Omental fat pad (tissue), 4 donors: ENCODE measurements around the gene NUMB. TPM values are rescaled to one million over a fixed set of nuclear protein-coding genes. Genes with fewer than 3 reads are reported as not detected.
A peak's percentile ranks its signal among the peaks of the same experiment; 100 is the strongest.

Experiments used
- ATAC-seq: fragments of 150-250 bp; one replicate; pipeline ENCODE4 v1.9.1; 2016; ENCODE audit warnings: mild to moderate bottlenecking, moderate library complexity; ENCODE audit not compliant: low FRiP score
- DNase-seq: peaks from one replicate; pipeline ENCODE4 v3.0.0-alpha.2; 2019; ENCODE audit warnings: low spot score
- total RNA-seq, 4 donors: library from RNA; depleted of rRNA; stranded (reverse); fragments of >200 nt; gene quantifications; one replicate each; pipeline ENCODE4 v1.1.0, GENCODE V29; 2016
- TF ChIP-seq, protein P1 (sequence below), 3 donors: fragments of 450-650 bp; IDR thresholded peaks; one replicate each; pipeline ENCODE4 v1.5.1; 2016 to 2017; ENCODE audit warnings: antibody characterized with exemption in 3 of 3, mild to moderate bottlenecking in 3 of 3, moderate library complexity in 2 of 3

Gene NUMB
- total RNA-seq, 4 donors from 2014 or later: 48.2 to 95.4 (median 62.8) TPM

- no peak for ATAC-seq
- DNase-seq: no peak
- TF ChIP-seq, protein P1, sequence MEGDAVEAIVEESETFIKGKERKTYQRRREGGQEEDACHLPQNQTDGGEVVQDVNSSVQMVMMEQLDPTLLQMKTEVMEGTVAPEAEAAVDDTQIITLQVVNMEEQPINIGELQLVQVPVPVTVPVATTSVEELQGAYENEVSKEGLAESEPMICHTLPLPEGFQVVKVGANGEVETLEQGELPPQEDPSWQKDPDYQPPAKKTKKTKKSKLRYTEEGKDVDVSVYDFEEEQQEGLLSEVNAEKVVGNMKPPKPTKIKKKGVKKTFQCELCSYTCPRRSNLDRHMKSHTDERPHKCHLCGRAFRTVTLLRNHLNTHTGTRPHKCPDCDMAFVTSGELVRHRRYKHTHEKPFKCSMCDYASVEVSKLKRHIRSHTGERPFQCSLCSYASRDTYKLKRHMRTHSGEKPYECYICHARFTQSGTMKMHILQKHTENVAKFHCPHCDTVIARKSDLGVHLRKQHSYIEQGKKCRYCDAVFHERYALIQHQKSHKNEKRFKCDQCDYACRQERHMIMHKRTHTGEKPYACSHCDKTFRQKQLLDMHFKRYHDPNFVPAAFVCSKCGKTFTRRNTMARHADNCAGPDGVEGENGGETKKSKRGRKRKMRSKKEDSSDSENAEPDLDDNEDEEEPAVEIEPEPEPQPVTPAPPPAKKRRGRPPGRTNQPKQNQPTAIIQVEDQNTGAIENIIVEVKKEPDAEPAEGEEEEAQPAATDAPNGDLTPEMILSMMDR (IDR thresholded peaks at IDR 0.05): no peak
Observed at GRCh38 chr14:73466861-73467260, 8.5 kb upstream of the NUMB start.

- no peak for DNase-seq
- TF ChIP-seq, protein P1 (IDR thresholded peaks at IDR 0.05): no peak
- ATAC-seq: no peak
Observed at GRCh38 chr14:73465823-73466532, 7.6 kb upstream of the NUMB start.

DNA sequence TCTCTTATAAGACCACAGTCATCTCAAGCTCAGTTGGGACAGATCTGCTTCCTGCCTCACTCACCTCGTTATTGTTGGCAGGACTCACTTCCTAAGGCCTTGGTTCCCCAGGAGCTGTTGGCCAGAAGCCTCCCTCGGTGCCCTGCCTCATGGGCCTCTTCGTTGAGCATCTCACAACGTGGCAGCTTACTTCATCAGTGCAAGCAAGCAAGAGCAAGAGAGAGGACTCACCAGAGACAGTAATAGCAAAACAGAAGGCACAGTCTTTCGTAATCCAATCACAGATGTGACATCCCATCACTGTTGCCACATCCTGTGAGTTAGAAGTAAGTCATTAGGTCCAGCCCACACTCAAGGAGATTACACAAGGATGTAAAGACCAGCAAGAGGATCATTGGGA, 5.1 kb upstream of the NUMB start:
- ATAC-seq (peak; percentile 21), DNase-seq (peak; percentile 24)

GRCh38 chr14:73462815-73463214, 4.5 kb upstream of the NUMB start:
- TF ChIP-seq, protein P1 (IDR thresholded peaks at IDR 0.05): no peak
- ATAC-seq (no peak), DNase-seq (no peak)

More for the DNA sequence above, 5.1 kb upstream of the NUMB start:
- TF ChIP-seq, protein P1 (IDR thresholded peaks at IDR 0.05): no peak

- ATAC-seq (no peak), DNase-seq (no peak)
- TF ChIP-seq, protein P1 (IDR thresholded peaks at IDR 0.05): no peak
Observed at GRCh38 chr14:73462048-73462715, 3.8 kb upstream of the NUMB start.

DNA sequence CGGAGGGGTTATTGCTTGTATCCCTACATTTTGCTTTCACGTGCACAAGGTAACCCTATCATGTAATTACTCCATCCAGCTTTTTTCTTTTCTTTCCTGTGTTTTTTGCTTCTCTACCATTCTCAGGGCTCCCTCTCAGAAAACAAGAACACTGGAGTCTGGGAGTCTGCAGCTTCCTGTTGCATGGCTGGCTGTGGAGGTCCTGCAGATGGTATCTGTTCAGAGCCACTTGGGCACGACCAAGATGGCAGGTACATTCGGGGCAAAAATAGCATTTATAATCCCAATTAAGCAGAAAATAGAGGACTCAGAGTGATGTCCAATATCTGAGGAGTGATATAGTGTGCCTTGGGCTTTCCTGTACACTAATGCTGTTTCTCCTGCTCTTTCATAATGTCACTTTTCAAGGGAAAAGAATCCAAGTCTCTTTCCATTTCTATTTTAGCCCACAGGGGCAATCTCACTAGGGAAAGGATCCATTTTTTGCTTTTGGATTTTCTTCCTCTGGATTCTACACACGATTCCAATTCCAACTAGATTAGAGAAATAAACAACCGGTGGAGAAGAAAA, 3.2 kb upstream of the NUMB start:
- TF ChIP-seq, protein P1 (IDR thresholded peaks at IDR 0.05): no peak
- DNase-seq (no peak), ATAC-seq (no peak)
